GM12873 (cell line): ENCODE results near the gene AIF1.

Experiments
- TF ChIP-seq, protein P1 (sequence below): IDR thresholded peaks from 2 replicates; pipeline ENCODE4 v1.5.1; 2012; ENCODE audit warnings: low read depth, mild to moderate bottlenecking, moderate library complexity, low read length, control low read depth; ENCODE audit not compliant: insufficient read depth; ENCODE audit errors: missing control alignments

The AIF1 gene

GRCh38 chr6:31609519-31610406 is 5.3 kb upstream of the AIF1 start:
- TF ChIP-seq, protein P1, sequence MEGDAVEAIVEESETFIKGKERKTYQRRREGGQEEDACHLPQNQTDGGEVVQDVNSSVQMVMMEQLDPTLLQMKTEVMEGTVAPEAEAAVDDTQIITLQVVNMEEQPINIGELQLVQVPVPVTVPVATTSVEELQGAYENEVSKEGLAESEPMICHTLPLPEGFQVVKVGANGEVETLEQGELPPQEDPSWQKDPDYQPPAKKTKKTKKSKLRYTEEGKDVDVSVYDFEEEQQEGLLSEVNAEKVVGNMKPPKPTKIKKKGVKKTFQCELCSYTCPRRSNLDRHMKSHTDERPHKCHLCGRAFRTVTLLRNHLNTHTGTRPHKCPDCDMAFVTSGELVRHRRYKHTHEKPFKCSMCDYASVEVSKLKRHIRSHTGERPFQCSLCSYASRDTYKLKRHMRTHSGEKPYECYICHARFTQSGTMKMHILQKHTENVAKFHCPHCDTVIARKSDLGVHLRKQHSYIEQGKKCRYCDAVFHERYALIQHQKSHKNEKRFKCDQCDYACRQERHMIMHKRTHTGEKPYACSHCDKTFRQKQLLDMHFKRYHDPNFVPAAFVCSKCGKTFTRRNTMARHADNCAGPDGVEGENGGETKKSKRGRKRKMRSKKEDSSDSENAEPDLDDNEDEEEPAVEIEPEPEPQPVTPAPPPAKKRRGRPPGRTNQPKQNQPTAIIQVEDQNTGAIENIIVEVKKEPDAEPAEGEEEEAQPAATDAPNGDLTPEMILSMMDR = no peak

GRCh38 chr6:31610968-31611367 is 4.1 kb upstream of the AIF1 start:
- TF ChIP-seq, protein P1 = no peak

GRCh38 chr6:31614075-31614619 is 887 bp upstream of the AIF1 start:
- TF ChIP-seq, protein P1 = no peak

DNA sequence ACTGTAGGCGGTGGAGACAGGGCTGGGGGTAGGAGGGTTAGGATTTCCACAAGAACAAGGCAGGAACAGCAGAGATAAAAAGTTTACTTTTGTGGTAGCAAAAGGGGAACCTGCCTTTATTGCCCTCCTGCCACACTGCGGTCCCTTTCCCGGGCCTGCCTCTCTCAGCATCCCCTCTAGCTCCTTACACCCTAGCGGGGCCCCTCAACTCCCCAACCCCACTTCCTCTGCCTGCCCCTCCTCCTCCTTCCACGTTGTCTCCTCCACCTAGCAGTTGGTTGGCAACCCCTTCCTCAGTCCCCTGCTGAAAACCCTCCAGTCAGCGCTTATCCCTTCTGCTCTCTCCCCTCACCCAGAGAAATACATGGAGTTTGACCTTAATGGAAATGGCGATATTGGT is 714 bp downstream of the AIF1 start:
- TF ChIP-seq, protein P1 = no peak

DNA sequence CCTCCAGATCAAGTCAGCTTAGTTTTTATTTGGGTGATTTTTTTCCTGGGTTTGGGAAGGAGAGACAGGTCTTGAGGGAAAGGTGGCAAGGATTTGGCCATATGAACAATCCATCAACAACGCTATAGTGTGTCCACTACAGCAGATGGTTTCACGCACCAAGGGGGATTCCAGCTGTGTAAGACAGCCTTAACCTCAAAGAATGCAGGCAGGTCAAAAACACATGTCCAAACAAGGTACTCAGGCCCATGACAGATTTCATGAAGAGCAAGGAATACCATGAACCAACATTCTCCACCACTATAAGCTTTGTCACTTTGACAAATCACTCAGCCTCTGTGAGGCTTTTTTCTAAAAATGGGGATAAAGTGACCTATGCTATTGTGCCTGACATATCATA is 2.0 kb downstream of the AIF1 start:
- TF ChIP-seq, protein P1 = no peak

DNA sequence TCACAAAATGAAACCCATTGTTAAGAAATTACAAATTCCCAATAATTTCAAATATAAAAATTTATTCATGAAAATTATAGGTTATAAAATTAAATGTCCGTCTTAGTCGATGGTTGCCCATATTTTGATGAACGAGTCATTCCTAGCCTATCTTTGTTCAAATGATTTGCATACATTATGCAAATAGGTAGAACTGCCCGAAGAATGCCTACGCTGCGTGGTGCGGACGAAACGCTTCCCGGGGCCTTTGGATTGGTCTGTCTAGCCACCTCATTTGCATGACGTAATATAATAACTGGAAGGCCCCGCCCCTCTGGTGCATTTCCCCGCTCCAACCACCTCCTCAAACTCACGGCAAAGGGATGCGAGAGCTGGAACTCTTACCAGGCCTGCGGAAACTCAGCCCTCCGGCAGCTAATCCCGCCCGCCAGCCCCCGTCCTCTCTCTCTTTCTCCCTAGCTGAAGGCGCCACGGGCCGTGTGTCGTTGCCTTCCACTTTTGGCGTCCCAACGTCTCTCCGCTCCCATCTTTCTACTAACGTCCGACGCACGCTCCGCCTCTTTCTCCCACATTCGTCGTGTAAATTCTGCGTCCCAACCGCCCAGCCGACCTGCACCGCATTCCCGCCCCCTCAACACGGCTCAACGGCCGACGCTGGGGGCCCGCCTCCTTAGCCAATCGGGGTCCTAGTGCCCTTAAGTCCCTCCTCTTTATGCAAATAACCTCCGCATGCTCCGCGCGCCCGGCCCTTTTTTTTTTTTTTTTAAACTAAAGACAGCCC is 5.0 kb downstream of the AIF1 start:
- TF ChIP-seq, protein P1 = no peak

DNA sequence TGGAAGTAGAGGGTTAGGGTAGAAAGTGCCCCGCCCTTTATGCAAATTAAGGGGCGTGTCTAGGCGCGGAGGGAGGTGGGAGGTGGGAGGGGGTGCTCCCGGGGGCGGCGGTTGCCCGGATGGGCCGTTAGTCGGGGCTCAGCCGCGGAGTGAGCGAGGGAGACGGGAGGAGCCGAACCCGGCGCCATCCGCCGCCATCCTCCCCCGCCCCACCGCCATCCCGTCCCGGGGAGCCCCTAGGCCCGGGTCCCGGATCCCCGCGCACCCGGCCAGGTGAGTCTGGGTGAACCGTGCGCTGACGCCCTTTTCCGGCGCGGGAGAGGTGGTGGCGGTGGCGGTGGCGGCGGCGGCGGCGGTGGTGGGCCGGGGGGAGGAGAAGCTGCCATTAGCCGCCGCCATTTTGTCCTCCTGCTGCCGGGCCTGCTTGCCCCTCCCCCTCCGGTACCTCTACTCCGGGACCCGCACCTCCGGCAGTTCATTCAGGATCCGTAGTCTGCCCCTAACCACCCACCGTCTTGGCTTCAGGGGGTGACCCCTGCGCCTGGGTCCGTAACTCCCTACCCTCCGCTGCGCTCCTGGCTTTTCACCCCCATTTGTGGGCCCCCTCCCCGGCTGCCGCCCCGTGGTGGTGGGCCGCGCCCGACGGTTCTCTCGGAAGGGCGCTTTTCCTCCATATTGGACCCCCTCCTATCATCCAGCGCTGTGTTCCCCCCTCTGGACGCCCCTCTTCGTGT is 5.7 kb downstream of the AIF1 start, which contains the start of gene PRRC2A:
Gene PRRC2A (plus strand): TSS at position 130 of the 734 bp plus-strand sequence. CDS start 2,075 bp downstream, outside the sequence.
- TF ChIP-seq, protein P1 = no peak
